Activated T-cell treated with anti-CD3 and anti-CD28 coated beads, Interleukin-2, amount 50 U/mL, for 24 hours (primary cell): ENCODE data around the gene TAB3.

Experiments used
- DNase-seq: peaks from one replicate; pipeline ENCODE4 v3.0.0-alpha.2; 2020
- H3K27ac Mint-ChIP-seq: 2 replicates; pipeline ENCODE4 v1.8.0; 2020; ENCODE audit warnings: mild to moderate bottlenecking, mixed read lengths
- H3K27me3 Mint-ChIP-seq: 2 replicates; pipeline ENCODE4 v1.8.0; 2020; ENCODE audit warnings: mixed read lengths
- H3K36me3 Mint-ChIP-seq: 2 replicates; pipeline ENCODE4 v1.8.0; 2020; ENCODE audit warnings: low read depth, mixed read lengths
- H3K4me1 Mint-ChIP-seq: 2 replicates; pipeline ENCODE4 v1.8.0; 2020; ENCODE audit warnings: low read depth, mixed read lengths
- H3K4me3 Mint-ChIP-seq: 2 replicates; pipeline ENCODE4 v1.8.0; 2020; ENCODE audit warnings: mild to moderate bottlenecking, moderate library complexity, mixed read lengths
- H3K9me3 Mint-ChIP-seq: 2 replicates; pipeline ENCODE4 v1.8.0; 2020; ENCODE audit warnings: mixed read lengths

Gene TAB3

GRCh38 chrX:30898886-30899285 lies 9.8 kb upstream of the TAB3 start:
- DNase-seq, result no peak
- peaks cover 45% of the 10 kb centered on the region for H3K27me3 Mint-ChIP-seq
- H3K27ac Mint-ChIP-seq, result no peak overlapping the region
- H3K4me1 Mint-ChIP-seq, result peaks cover 3% of the 10 kb centered on the region
- no peaks in the 10 kb centered on the region for H3K9me3 Mint-ChIP-seq
- no peak overlapping the region for H3K4me3 Mint-ChIP-seq
- H3K36me3 Mint-ChIP-seq, result no peaks in the 10 kb centered on the region

GRCh38 chrX:30895370-30895769 lies 6.3 kb upstream of the TAB3 start:
- peaks cover 43% of the 10 kb centered on the region for H3K27me3 Mint-ChIP-seq
- no peak overlapping the region for H3K27ac Mint-ChIP-seq
- no peak for DNase-seq
- H3K36me3 Mint-ChIP-seq, result no peaks in the 10 kb centered on the region
- peaks cover 5% of the 10 kb centered on the region for H3K4me1 Mint-ChIP-seq
- H3K4me3 Mint-ChIP-seq, result no peak overlapping the region
- H3K9me3 Mint-ChIP-seq, result no peaks in the 10 kb centered on the region

- no peaks in the 10 kb centered on the region for H3K9me3 Mint-ChIP-seq
- no peak overlapping the region for H3K4me3 Mint-ChIP-seq
- no peak overlapping the region for H3K27ac Mint-ChIP-seq
Observed at GRCh38 chrX:30893206-30893605, 4.2 kb upstream of the TAB3 start.

GRCh38 chrX:30892591-30892990 lies 3.5 kb upstream of the TAB3 start:
- Mint-ChIP-seq H3K4me3 (no peak overlapping the region), H3K27me3 (peaks cover 30% of the 10 kb centered on the region), H3K36me3 (peaks cover under 1% of the 10 kb centered on the region), H3K27ac (no peak overlapping the region), H3K4me1 (peaks cover 12% of the 10 kb centered on the region), H3K9me3 (no peaks in the 10 kb centered on the region)
- DNase-seq, result no peak

More at GRCh38 chrX:30893206-30893605, 4.2 kb upstream of the TAB3 start:
- no peak for DNase-seq
- peaks cover 9% of the 10 kb centered on the region for H3K4me1 Mint-ChIP-seq
- H3K27me3 Mint-ChIP-seq, result peaks cover 34% of the 10 kb centered on the region
- no peaks in the 10 kb centered on the region for H3K36me3 Mint-ChIP-seq

GRCh38 chrX:30888526-30889146 lies 418 bp downstream of the TAB3 start:
- Mint-ChIP-seq H3K36me3 (peaks cover 6% of the 10 kb centered on the region), H3K9me3 (no peaks in the 10 kb centered on the region), H3K27me3 (peaks cover 20% of the 10 kb centered on the region), H3K4me3 (peak overlapping the region; percentile 85), H3K4me1 (peaks cover 43% of the 10 kb centered on the region), H3K27ac (peak overlapping the region; percentile 93)
- peak; percentile 56 for DNase-seq

GRCh38 chrX:30887721-30888120 lies 1.3 kb downstream of the TAB3 start:
- H3K27me3 Mint-ChIP-seq, result peaks cover 20% of the 10 kb centered on the region
- peaks cover 48% of the 10 kb centered on the region for H3K4me1 Mint-ChIP-seq
- peak overlapping the region; percentile 85 for H3K4me3 Mint-ChIP-seq
- H3K27ac Mint-ChIP-seq, result peak overlapping the region; percentile 93
- peak; percentile 63 for DNase-seq
- peaks cover 6% of the 10 kb centered on the region for H3K36me3 Mint-ChIP-seq
- H3K9me3 Mint-ChIP-seq, result no peaks in the 10 kb centered on the region

GRCh38 chrX:30887288-30887687 lies 1.8 kb downstream of the TAB3 start:
- Mint-ChIP-seq H3K27ac (peak overlapping the region; percentile 93), H3K27me3 (peaks cover 20% of the 10 kb centered on the region), H3K4me3 (peak overlapping the region; percentile 85), H3K36me3 (peaks cover 6% of the 10 kb centered on the region), H3K9me3 (no peaks in the 10 kb centered on the region), H3K4me1 (peaks cover 50% of the 10 kb centered on the region)
- DNase-seq, result no peak

GRCh38 chrX:30885136-30885535 lies 3.9 kb downstream of the TAB3 start:
- Mint-ChIP-seq H3K4me3 (no peak overlapping the region), H3K36me3 (peaks cover 6% of the 10 kb centered on the region), H3K9me3 (no peaks in the 10 kb centered on the region), H3K27ac (no peak overlapping the region), H3K27me3 (peaks cover 14% of the 10 kb centered on the region), H3K4me1 (peaks cover 63% of the 10 kb centered on the region)
- no peak for DNase-seq

- H3K36me3 Mint-ChIP-seq, result peaks cover 6% of the 10 kb centered on the region
- no peak overlapping the region for H3K4me3 Mint-ChIP-seq
- H3K27me3 Mint-ChIP-seq, result peaks cover 7% of the 10 kb centered on the region
- H3K27ac Mint-ChIP-seq, result no peak overlapping the region
- DNase-seq, result no peak
- H3K4me1 Mint-ChIP-seq, result peaks cover 65% of the 10 kb centered on the region
- H3K9me3 Mint-ChIP-seq, result no peaks in the 10 kb centered on the region
Observed at GRCh38 chrX:30883138-30883537, 5.9 kb downstream of the TAB3 start.

- Mint-ChIP-seq H3K36me3 (peaks cover 4% of the 10 kb centered on the region), H3K27me3 (peaks cover 8% of the 10 kb centered on the region), H3K4me1 (peaks cover 65% of the 10 kb centered on the region), H3K9me3 (no peaks in the 10 kb centered on the region), H3K27ac (peak overlapping the region; percentile 13), H3K4me3 (no peak overlapping the region)
- DNase-seq, result no peak
Observed at GRCh38 chrX:30881797-30882196, 7.3 kb downstream of the TAB3 start.

- Mint-ChIP-seq H3K4me3 (no peak overlapping the region), H3K36me3 (peaks cover 1% of the 10 kb centered on the region), H3K27me3 (peaks cover 12% of the 10 kb centered on the region), H3K9me3 (no peaks in the 10 kb centered on the region), H3K4me1 (peaks cover 65% of the 10 kb centered on the region), H3K27ac (peak overlapping the region; percentile 13)
- DNase-seq, result no peak
Observed at GRCh38 chrX:30881390-30881789, 7.7 kb downstream of the TAB3 start.

- no peak for DNase-seq
- Mint-ChIP-seq H3K4me3 (no peak overlapping the region), H3K4me1 (peaks cover 64% of the 10 kb centered on the region), H3K9me3 (no peaks in the 10 kb centered on the region), H3K36me3 (peaks cover 3% of the 10 kb centered on the region), H3K27ac (no peak overlapping the region), H3K27me3 (peaks cover 12% of the 10 kb centered on the region)
Observed at GRCh38 chrX:30880058-30880457, 9.0 kb downstream of the TAB3 start.

GRCh38 chrX:30876367-30876766 lies 12.7 kb downstream of the TAB3 start:
- Mint-ChIP-seq H3K4me3 (no peak overlapping the region), H3K4me1 (peaks cover 51% of the 10 kb centered on the region), H3K27ac (peak overlapping the region; percentile 66), H3K27me3 (peaks cover 21% of the 10 kb centered on the region), H3K9me3 (no peaks in the 10 kb centered on the region), H3K36me3 (peaks cover 3% of the 10 kb centered on the region)
- no peak for DNase-seq

- DNase-seq, result no peak
- H3K9me3 Mint-ChIP-seq, result no peaks in the 10 kb centered on the region
- H3K27ac Mint-ChIP-seq, result peak overlapping the region; percentile 66
- peaks cover 19% of the 10 kb centered on the region for H3K27me3 Mint-ChIP-seq
- H3K36me3 Mint-ChIP-seq, result peaks cover 4% of the 10 kb centered on the region
- H3K4me3 Mint-ChIP-seq, result no peak overlapping the region
- peaks cover 47% of the 10 kb centered on the region for H3K4me1 Mint-ChIP-seq
Observed at GRCh38 chrX:30875957-30876356, 13.1 kb downstream of the TAB3 start.

GRCh38 chrX:30874851-30875250 lies 14.2 kb downstream of the TAB3 start:
- no peak overlapping the region for H3K27ac Mint-ChIP-seq
- peaks cover 20% of the 10 kb centered on the region for H3K27me3 Mint-ChIP-seq
- no peak overlapping the region for H3K4me3 Mint-ChIP-seq
- no peaks in the 10 kb centered on the region for H3K9me3 Mint-ChIP-seq
- peaks cover 10% of the 10 kb centered on the region for H3K36me3 Mint-ChIP-seq
- DNase-seq, result no peak
- H3K4me1 Mint-ChIP-seq, result peaks cover 38% of the 10 kb centered on the region

GRCh38 chrX:30870572-30870971 lies 18.5 kb downstream of the TAB3 start:
- H3K36me3 Mint-ChIP-seq, result peaks cover 21% of the 10 kb centered on the region
- peaks cover 12% of the 10 kb centered on the region for H3K4me1 Mint-ChIP-seq
- no peak overlapping the region for H3K4me3 Mint-ChIP-seq
- H3K27ac Mint-ChIP-seq, result no peak overlapping the region
- no peaks in the 10 kb centered on the region for H3K9me3 Mint-ChIP-seq
- DNase-seq, result no peak
- peaks cover 15% of the 10 kb centered on the region for H3K27me3 Mint-ChIP-seq
